NCI-H2196 (cell line): ENCODE results near the gene CNTNAP4.

Experiments used
- DNase-seq: peaks from one replicate; lab custom pipeline; 2025; ENCODE audit not compliant: unreplicated experiment; lab: John Stamatoyannopoulos, UW

CNTNAP4 gene

DNA sequence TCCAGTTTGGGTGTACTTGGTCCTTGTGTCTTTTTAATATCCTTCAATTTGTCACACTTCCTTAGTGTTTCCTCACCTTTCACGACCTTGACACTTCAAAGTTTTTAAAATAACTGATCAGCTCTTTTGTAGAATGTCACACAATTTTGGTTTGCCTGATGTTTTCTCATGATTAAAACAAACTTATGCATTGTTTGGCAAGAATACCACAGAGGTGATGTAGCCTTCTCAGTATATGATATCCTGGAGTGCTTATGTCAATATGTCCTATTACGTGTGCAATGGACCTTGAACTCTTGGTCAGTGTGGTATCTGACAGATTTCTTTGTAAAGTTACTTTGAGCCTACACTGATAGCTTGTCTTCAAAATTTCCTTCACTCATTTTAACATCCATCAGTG lies 297.4 kb downstream of the CNTNAP4 start:
- DNase-seq, result no peak

DNA sequence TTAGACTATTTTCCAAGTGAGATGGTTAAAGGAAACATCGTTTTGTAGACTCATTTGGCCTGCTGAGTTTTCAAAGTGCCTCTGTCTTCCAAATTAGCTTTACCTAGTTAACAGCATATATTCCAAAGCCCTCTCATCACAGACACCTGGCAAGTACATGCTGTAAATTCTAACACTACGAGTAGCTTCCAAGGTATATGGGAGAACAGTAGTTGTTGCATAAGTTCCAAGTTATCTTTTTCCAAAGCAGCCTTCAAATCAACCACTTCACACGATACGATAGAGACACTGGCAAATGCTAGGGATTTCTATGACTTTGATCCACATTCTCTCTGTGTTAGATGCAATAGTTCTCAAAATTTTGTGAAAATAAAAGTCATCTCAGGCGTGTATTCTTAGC lies 299.3 kb downstream of the CNTNAP4 start:
- no peak for DNase-seq

DNA sequence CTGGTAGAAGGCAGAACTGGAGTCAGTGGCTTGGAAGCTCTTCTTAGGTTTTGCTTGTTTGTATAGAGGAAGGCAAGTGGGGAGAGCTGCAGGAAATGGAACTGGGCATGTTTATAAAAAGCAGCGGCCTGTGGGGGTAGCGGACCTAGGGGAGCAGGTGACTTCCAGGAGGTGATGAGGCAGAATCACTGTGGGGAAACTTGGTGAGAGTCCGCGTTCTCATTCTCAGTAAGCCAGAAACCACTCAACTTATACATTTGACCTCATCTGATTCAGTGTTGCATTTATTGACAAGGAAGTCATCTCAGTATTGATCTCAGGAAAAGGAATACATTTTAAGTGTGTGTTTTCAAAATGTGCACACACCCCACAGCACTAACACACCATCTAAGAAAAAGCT lies 299.8 kb downstream of the CNTNAP4 start:
- DNase-seq, result no peak

DNA sequence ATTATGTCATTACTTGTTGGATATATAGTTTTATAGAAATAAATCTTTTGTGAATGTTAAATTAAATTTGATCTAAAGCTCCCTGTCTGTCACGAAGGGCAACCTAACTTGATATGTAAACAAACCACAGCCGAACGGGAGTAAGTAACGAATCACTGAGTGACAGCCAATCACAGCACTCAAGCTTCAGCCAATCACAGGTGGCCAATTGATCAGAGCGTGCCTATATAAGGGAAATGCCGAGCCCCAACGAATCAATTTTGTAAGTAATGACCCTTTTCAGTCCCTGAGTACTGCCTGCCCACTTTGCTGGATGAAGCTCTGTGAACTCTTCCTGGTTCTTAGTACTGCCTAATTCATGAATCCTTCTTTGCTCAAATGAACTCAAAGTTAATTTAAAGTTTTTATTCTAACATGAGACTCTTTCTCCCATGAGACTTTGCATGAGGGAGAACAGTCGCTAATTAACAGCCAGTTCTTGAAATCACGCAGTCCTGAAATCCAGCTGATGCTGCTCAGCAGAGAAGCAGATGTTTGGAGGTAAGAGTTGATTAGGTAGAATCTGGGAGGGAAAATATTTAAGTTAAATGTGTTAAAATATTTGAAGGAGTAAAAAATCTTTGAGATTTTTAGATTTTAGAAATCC lies 302.2 kb downstream of the CNTNAP4 start:
- DNase-seq, result no peak

DNA sequence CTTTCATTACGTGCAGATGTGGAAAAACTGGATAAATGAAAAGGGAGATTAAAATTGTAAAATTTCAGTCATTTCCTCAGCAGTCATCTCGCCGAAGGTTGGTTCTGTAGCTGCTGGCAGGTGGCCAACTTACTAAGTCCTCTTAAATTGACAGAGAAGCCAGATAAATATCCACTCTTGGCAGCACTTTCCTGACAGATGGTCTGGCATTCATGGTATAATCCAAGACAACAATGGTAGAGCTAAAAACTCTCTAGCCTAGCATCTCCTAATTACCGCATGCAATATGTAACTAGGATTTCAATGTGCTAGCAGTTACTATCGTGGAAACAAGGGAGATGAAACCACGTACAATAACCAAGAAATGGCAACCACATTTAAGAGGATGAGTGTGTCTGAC lies 306.3 kb downstream of the CNTNAP4 start:
- DNase-seq, result no peak

- no peak for DNase-seq
Measured at GRCh38 chr16:76583945-76584344, 306.7 kb downstream of the CNTNAP4 start.

DNA sequence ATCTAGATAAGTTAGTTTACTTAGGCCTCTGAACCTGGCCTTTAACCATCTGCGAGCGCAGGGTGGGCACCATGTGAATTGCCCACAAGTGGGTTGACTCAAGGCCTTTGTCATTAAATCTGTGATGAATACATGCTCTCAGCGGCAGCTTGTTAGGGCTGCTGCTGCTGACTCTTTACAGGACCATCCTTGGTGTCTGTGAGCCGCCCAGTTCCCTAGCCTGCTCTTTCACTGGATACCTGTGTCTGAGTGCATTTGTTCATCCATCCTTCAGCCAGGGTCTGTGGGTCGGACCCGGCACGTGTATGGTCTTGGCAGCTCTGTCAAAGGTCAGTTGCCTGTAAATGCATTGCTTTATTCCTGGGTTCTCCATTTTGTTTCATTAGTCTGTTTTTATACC lies 321.3 kb downstream of the CNTNAP4 start:
- DNase-seq, result no peak

DNA sequence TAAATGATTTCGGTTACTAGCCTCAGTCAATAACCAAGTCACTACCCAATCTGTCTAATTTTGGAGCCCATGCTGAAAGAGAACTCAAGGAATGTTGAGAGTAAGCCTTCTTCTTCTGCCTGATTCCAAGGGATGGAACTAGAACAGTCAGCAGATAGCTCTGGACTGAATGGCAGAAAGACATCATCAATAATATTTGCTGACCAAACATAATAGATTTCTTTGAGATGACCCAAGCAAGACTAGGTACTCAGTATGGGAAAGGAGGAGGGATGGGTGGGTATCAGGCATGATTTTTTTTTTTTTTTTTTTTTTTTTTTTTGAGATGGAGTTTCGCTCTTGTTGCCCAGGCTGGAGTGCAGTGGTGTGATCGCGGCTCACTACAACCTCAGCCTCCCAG lies 330.1 kb downstream of the CNTNAP4 start:
- DNase-seq, result no peak
